ENCODE results near the gene THOP1.
"Not testable (repeated sequence)": the region's sequence is repeated elsewhere in the genome, so short reads cannot be mapped to it uniquely, and the experiment has no call there.

The THOP1 gene

GRCh38 chr19:2782936-2783780 lies 2.1 kb upstream of the THOP1 start, which contains the start of gene SGTA:
SGTA (minus strand) TSS chr19:2783273; CDS start chr19:2769068, 14,205 bp downstream.
- peak; percentile 98 for DNase-seq

- no peak for DNase-seq
Measured at GRCh38 chr19:2783781-2784145, 1.5 kb upstream of the THOP1 start.

- DNase-seq: no peak
Measured at GRCh38 chr19:2787115-2787514, 1.8 kb downstream of the THOP1 start.

- no peak for DNase-seq
Measured at GRCh38 chr19:2788237-2788636, 2.9 kb downstream of the THOP1 start.

GRCh38 chr19:2790194-2790556 lies 4.9 kb downstream of the THOP1 start:
- DNase-seq: no peak

- no peak for DNase-seq
Measured at GRCh38 chr19:2790557-2791271, 5.4 kb downstream of the THOP1 start.

- no peak for DNase-seq
Measured at GRCh38 chr19:2791440-2791839, 6.1 kb downstream of the THOP1 start.

GRCh38 chr19:2791876-2792275 lies 6.6 kb downstream of the THOP1 start:
- DNase-seq: no peak

GRCh38 chr19:2792666-2793065 lies 7.4 kb downstream of the THOP1 start:
- not testable (repeated sequence) for DNase-seq

- no peak for DNase-seq
Measured at GRCh38 chr19:2793126-2793525, 7.8 kb downstream of the THOP1 start.

GRCh38 chr19:2793577-2793976 lies 8.3 kb downstream of the THOP1 start:
- no peak for DNase-seq

GRCh38 chr19:2795827-2796658 lies 10.7 kb downstream of the THOP1 start:
- no peak for DNase-seq

GRCh38 chr19:2796659-2797266 lies 11.5 kb downstream of the THOP1 start:
- no peak for DNase-seq

- DNase-seq: no peak
Measured at GRCh38 chr19:2797280-2797679, 12.0 kb downstream of the THOP1 start.

- DNase-seq: no peak
Measured at GRCh38 chr19:2798158-2798685, 12.9 kb downstream of the THOP1 start.

GRCh38 chr19:2798733-2799132 lies 13.4 kb downstream of the THOP1 start:
- no peak for DNase-seq

- DNase-seq: no peak
Measured at GRCh38 chr19:2799273-2800020, 14.1 kb downstream of the THOP1 start.

- no peak for DNase-seq
Measured at GRCh38 chr19:2800506-2800905, 15.2 kb downstream of the THOP1 start.

GRCh38 chr19:2802826-2803225 lies 17.5 kb downstream of the THOP1 start:
- no peak for DNase-seq

GRCh38 chr19:2803486-2804155 lies 18.3 kb downstream of the THOP1 start:
- DNase-seq: no peak

Data from OCI-M1 (cell line).